SK-N-SH (cell line): Measurements from ENCODE around the gene DDO. TPM values are rescaled to one million over a fixed set of nuclear protein-coding genes. Genes with fewer than 3 reads are reported as not detected.
A peak's percentile ranks its signal among the peaks of the same experiment; 100 is the strongest.
"Not testable (repeated sequence)": the region's sequence is repeated elsewhere in the genome, so short reads cannot be mapped to it uniquely, and the experiment has no call there.

Experiments used
- CTCF ChIA-PET: fragments of 300-600, 350-600 bp; formaldehyde crosslinking; extraction: SDS; loops from one replicate; lab custom pipeline; 2021; lab: Yijun Ruan, JAX
- POLR2A ChIA-PET: fragments of 350-600 bp; sonication (Branson Sonifier 250); formaldehyde crosslinking; extraction: SDS; loops from one replicate; lab custom pipeline; 2020; ENCODE audit warnings: antibody characterized with exemption, inconsistent platforms; lab: Yijun Ruan, JAX
- DNase-seq: peaks from one replicate; pipeline ENCODE4 v3.0.0; 2012
- H2AFZ ChIP-seq: fragments of 200-600 bp; sonication (generic); 2 replicates; pipeline ENCODE4 v1.8.1; 2016; ENCODE audit warnings: antibody characterized with exemption, mild to moderate bottlenecking, low read depth
- H3F3A ChIP-seq: fragments of 200-600 bp; sonication (generic); replicated peaks from 2 replicates; pipeline ENCODE3; 2016; ENCODE audit warnings: antibody characterized with exemption, mild to moderate bottlenecking; ENCODE audit not compliant: insufficient read depth
- H3K27ac ChIP-seq, 2 experiments: fragments of 200-500 bp in 1 of 2; fragments of 200-600 bp in 1 of 2; sonication (Bioruptor generic) in 1 of 2; sonication (generic), shearing (Covaris generic) in 1 of 2; 2 replicates each; pipeline versions ENCODE4 v1.5.1 to v1.6.1; 2014 to 2016; ENCODE audit warnings: low read depth in 2 of 2, inconsistent platforms in 1 of 2, low read length in 1 of 2, mild to moderate bottlenecking in 1 of 2, mixed read lengths in 1 of 2
- H3K27me3 ChIP-seq: fragments of 200-600 bp; sonication (generic), shearing (Covaris generic); 2 replicates; pipeline ENCODE4 v1.6.1; 2016; ENCODE audit warnings: mixed run types; ENCODE audit not compliant: insufficient read depth
- H3K36me3 ChIP-seq, 2 experiments: fragments of 200-500 bp in 1 of 2; fragments of 200-600 bp in 1 of 2; sonication (Bioruptor generic) in 1 of 2; sonication (generic) in 1 of 2; replicated peaks in 1 of 2; 2 replicates each; pipeline versions ENCODE3 to v1.5.1; 2014 to 2016; ENCODE audit warnings: low read length in 1 of 2, mild to moderate bottlenecking in 1 of 2; ENCODE audit not compliant: insufficient read depth in 2 of 2, control insufficient read depth in 1 of 2
- H3K4me1 ChIP-seq, 2 experiments: fragments of 200-500 bp in 1 of 2; fragments of 200-600 bp in 1 of 2; sonication (Bioruptor generic) in 1 of 2; sonication (generic), shearing (Covaris generic) in 1 of 2; 2 replicates each; pipeline versions ENCODE4 v1.5.1 to v1.6.1; 2014 to 2016; ENCODE audit warnings: low read depth in 1 of 2, low read length in 1 of 2, mixed run types in 1 of 2; ENCODE audit not compliant: insufficient read depth in 2 of 2, control insufficient read depth in 1 of 2
- H3K4me2 ChIP-seq: fragments of 200-600 bp; sonication (generic), shearing (Covaris generic); 2 replicates; pipeline ENCODE4 v1.6.1; 2017; ENCODE audit warnings: mixed run types
- H3K4me3 ChIP-seq, 2 experiments: fragments of 200-500 bp in 1 of 2; fragments of 200-600 bp in 1 of 2; sonication (Bioruptor generic) in 1 of 2; sonication (generic), shearing (Covaris generic) in 1 of 2; 2 replicates each; pipeline versions ENCODE4 v1.5.1 to v1.8.1; 2014 to 2016; ENCODE audit warnings: low read depth in 2 of 2, inconsistent platforms in 1 of 2, low read length in 1 of 2, mild to moderate bottlenecking in 1 of 2, mixed read lengths in 1 of 2, moderate library complexity in 1 of 2
- H3K79me2 ChIP-seq: fragments of 200-600 bp; sonication (generic); 2 replicates; pipeline ENCODE4 v1.8.1; 2017; ENCODE audit warnings: mild to moderate bottlenecking; ENCODE audit not compliant: insufficient read depth
- H3K9ac ChIP-seq: fragments of 200-600 bp; sonication (generic); 2 replicates; pipeline ENCODE4 v1.6.1; 2017; ENCODE audit warnings: mixed run types
- H3K9me2 ChIP-seq: fragments of 200-600 bp; sonication (generic); 2 replicates; pipeline ENCODE4 v1.6.1; 2017; ENCODE audit warnings: mixed run types
- H3K9me3 ChIP-seq: fragments of 200-600 bp; sonication (generic); 2 replicates; pipeline ENCODE4 v1.6.1; 2017; ENCODE audit warnings: mixed run types, mild to moderate bottlenecking, moderate library complexity
- H4K20me1 ChIP-seq: fragments of 200-600 bp; sonication (generic); 2 replicates; pipeline ENCODE4 v1.6.1; 2017; ENCODE audit warnings: mild to moderate bottlenecking, mixed run types; ENCODE audit not compliant: insufficient read depth
- CHD2 ChIP-seq: fragments of 150-350 bp; IDR thresholded peaks from 2 replicates; pipeline ENCODE4 v1.6.1; 2018; ENCODE audit warnings: low read length; ENCODE audit not compliant: partially characterized antibody
- ELF1 ChIP-seq: IDR thresholded peaks from 2 replicates; pipeline ENCODE4 v1.4.0; 2012
- EP300 ChIP-seq, 2 experiments: IDR thresholded peaks; 2 replicates each; pipeline versions ENCODE4 v1.4.0 to v1.6.1; 2012; ENCODE audit warnings: borderline replicate concordance in 1 of 2, low read depth in 1 of 2, low read length in 1 of 2
- FOXM1 ChIP-seq: IDR thresholded peaks from 2 replicates; pipeline ENCODE4 v1.4.0; 2012; ENCODE audit warnings: low read depth, mild to moderate bottlenecking
- IRF3 ChIP-seq: fragments of 150-350 bp; IDR thresholded peaks from 2 replicates; pipeline ENCODE4 v1.6.1; 2016; ENCODE audit warnings: mild to moderate bottlenecking, low read depth, low read length
- MAX ChIP-seq: IDR thresholded peaks from 2 replicates; pipeline ENCODE4 v1.4.0; 2012; ENCODE audit warnings: low read depth
- MEF2A ChIP-seq: IDR thresholded peaks from 2 replicates; pipeline ENCODE4 v1.4.0; 2012; ENCODE audit warnings: low read depth, borderline replicate concordance
- POLR2AphosphoS5 ChIP-seq: IDR thresholded peaks from 2 replicates; pipeline ENCODE4 v1.6.1; 2012; ENCODE audit warnings: low read depth, low read length
- RFX5 ChIP-seq: IDR thresholded peaks from 2 replicates; pipeline ENCODE4 v1.6.1; 2012; ENCODE audit warnings: mild to moderate bottlenecking, improper control_type of control experiment, low read length
- SMC3 ChIP-seq: IDR thresholded peaks from 2 replicates; pipeline ENCODE4 v1.6.1; 2012; ENCODE audit warnings: low read depth, low read length, improper control_type of control experiment
- WGBS: methylation state at CpG from one replicate; pipeline ENCODE4 v1.1.6; 2017; ENCODE audit warnings: low lambda C conversion rate; 5-methylcytosine and 5-hydroxymethylcytosine counted together
- polyA plus RNA-seq, 3 experiments: library from polyadenylated mRNA; depleted of rRNA; stranded (reverse); fragments of >200 nt; gene quantifications; 2 replicates each; pipeline ENCODE4 v1.2.3, GENCODE V29; 2012
- TF ChIP-seq, protein P1 (sequence below): IDR thresholded peaks from 2 replicates; pipeline ENCODE4 v1.6.1; 2012; ENCODE audit warnings: mild to moderate bottlenecking, low read depth, low read length, moderate library complexity

DDO gene
- polyA plus RNA-seq, 1 of the 3 experiments (the other 2 are of a cell fraction): 0.79 TPM

DNA sequence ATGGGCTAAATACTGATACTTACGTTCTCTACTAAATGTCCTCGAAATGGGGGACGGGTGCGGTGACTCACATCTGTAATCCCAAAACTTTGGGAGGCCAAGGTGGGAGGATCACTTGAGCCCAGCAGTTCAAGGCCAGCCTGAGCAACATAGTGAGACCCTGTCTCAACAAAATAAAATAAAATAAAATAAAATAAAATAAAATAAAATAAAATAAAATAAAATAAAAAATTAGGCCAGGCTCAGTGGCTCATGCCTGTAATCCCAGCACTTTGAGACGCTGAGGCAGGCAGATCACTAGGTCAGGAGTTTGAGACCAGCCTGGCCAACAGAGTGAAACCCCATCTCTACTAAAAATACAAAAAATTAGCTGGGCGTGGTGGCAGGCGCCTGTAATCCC is 64.8 kb downstream of the DDO start:
- H3K4me3 ChIP-seq, H3K9me2 ChIP-seq, H4K20me1 ChIP-seq, DNase-seq, H3K79me2 ChIP-seq, H3K9ac ChIP-seq, H3K27ac ChIP-seq, H3K36me3 ChIP-seq, H3K9me3 ChIP-seq, H2AFZ ChIP-seq, H3F3A ChIP-seq, H3K4me2 ChIP-seq, POLR2A ChIA-PET, H3K27me3 ChIP-seq: not testable (repeated sequence)
- WGBS: 86% methylated on average over 6 of the region's 7 CpGs
- CTCF ChIA-PET: interaction anchor here (1.6 kb wide), 1 partner anchor 9 kb away, joined by 5 read pairs; no protein-coding TSS in a partner anchor
- peaks cover 3 to 14% of the 10 kb centered on the region in 2 experiments; a peak in 2 of 4 replicates for H3K4me1 ChIP-seq

DNA sequence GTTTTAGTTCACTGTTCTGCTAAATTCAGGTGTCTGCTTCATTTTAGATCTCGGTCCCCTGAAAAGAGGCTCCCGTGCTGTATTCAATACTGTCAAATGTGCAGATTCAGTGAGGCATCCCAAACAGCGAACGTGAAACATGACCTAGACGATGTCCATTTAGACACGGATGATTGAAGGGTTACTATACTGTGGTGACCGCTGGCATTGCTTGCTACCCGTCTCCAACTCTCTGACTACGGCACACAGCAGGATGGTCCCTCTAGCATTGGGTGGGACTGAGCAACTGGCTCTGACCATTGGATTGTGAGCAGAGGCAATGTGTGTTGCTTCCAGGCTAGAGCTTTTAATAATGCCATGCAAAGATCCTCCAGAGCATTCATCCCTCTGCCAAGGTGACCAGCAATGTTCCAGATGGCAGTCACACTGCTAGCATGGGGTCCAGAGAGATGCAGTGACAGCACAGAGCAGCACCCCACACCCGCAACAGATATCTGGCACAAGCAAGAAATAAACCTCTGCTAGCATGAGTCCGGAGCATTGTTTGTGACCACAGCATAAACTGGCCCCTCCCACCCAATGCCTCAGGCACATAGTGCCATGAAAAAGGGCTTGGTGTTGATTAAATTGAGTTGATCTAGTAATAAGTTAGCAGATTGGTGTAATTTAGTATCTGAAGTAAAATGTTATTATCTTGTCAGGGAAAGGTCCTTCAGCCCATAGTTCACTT is 66.2 kb downstream of the DDO start:
- H2AFZ ChIP-seq: no peak overlapping the region
- POLR2A ChIA-PET: no interaction called here

More for the DNA sequence above, 66.2 kb downstream of the DDO start:
- no peaks in the 10 kb centered on the region for H3K27me3 ChIP-seq
- WGBS: 85% methylated on average over 10 of the region's 11 CpGs
- peak; percentile 28 for DNase-seq
- H3K27ac ChIP-seq: no peak overlapping the region
- H3K79me2 ChIP-seq: no peaks in the 10 kb centered on the region
- H3F3A ChIP-seq: no peaks in the 10 kb centered on the region
- H3K9ac ChIP-seq: no peak overlapping the region
- H3K9me2 ChIP-seq: no peaks in the 10 kb centered on the region
- no peak overlapping the region for H3K4me3 ChIP-seq
- no peak overlapping the region for H3K4me2 ChIP-seq
- CTCF ChIA-PET: interaction anchor here (0.9 kb wide), 1 partner anchor 8 kb away, joined by 3 read pairs; no protein-coding TSS in a partner anchor
- peaks cover 3 to 9% of the 10 kb centered on the region in 2 experiments; a peak in 2 of 4 replicates for H3K4me1 ChIP-seq
- TF ChIP-seq MAX (no peak), EP300 (IDR thresholded peaks at IDR 0.05; ENCODE audit: borderline replicate concordance in 1 of 2, low read depth in 1 of 2, low read length in 1 of 2) (no peak), SMC3 (no peak), CHD2 (no peak), IRF3 (no peak), RFX5 (no peak), FOXM1 (no peak), POLR2AphosphoS5 (no peak), MEF2A (no peak), ELF1 (no peak)
- TF ChIP-seq, protein P1, sequence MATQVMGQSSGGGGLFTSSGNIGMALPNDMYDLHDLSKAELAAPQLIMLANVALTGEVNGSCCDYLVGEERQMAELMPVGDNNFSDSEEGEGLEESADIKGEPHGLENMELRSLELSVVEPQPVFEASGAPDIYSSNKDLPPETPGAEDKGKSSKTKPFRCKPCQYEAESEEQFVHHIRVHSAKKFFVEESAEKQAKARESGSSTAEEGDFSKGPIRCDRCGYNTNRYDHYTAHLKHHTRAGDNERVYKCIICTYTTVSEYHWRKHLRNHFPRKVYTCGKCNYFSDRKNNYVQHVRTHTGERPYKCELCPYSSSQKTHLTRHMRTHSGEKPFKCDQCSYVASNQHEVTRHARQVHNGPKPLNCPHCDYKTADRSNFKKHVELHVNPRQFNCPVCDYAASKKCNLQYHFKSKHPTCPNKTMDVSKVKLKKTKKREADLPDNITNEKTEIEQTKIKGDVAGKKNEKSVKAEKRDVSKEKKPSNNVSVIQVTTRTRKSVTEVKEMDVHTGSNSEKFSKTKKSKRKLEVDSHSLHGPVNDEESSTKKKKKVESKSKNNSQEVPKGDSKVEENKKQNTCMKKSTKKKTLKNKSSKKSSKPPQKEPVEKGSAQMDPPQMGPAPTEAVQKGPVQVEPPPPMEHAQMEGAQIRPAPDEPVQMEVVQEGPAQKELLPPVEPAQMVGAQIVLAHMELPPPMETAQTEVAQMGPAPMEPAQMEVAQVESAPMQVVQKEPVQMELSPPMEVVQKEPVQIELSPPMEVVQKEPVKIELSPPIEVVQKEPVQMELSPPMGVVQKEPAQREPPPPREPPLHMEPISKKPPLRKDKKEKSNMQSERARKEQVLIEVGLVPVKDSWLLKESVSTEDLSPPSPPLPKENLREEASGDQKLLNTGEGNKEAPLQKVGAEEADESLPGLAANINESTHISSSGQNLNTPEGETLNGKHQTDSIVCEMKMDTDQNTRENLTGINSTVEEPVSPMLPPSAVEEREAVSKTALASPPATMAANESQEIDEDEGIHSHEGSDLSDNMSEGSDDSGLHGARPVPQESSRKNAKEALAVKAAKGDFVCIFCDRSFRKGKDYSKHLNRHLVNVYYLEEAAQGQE: no peak
- TF ChIP-seq, all 33 proteins: peak for 0
- Histone ChIP-seq H3K36me3 (no peaks in the 10 kb centered on the region), H3K9me3 (no peaks in the 10 kb centered on the region), H4K20me1 (no peaks in the 10 kb centered on the region)
